GM18499 (cell line): Measurements from ENCODE around the gene TRIP4.
"Not testable (repeated sequence)": the region's sequence is repeated elsewhere in the genome, so short reads cannot be mapped to it uniquely, and the experiment has no call there.

Experiments used
- ATAC-seq: cut with Tn5 transposase; IDR thresholded peaks from one replicate; pipeline ENCODE4 v1.9.1; 2021; ENCODE audit warnings: moderate number of reproducible peaks; ENCODE audit not compliant: insufficient read depth, unreplicated experiment

The TRIP4 gene

GRCh38 chr15:64387562-64388168 is at the start of gene TRIP4:
Gene TRIP4 (plus strand): TSS chr15:64387836. CDS start chr15:64387864, 28 bp downstream.
- ATAC-seq, result peak; percentile 84

DNA sequence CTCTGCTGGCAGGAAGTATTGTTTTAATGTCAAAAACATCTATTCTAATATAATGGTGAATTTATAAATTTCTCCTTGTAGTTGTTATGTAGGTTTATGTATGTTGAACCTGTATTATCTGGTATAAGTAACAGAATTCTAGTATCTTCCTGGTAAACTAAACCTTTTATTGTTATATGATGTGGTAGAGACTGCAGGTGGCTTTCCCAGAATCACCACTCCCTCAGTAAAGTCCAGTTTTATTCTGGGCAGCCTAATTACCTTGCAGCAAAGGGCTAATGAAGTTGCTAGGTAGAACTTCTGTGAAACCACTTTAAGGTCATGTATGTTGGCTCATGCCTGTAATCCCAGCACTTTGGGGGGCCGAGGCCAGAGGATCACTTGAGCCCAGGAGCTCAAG is 47.3 kb upstream of the TRIP4 start:
- ATAC-seq, result no peak

DNA sequence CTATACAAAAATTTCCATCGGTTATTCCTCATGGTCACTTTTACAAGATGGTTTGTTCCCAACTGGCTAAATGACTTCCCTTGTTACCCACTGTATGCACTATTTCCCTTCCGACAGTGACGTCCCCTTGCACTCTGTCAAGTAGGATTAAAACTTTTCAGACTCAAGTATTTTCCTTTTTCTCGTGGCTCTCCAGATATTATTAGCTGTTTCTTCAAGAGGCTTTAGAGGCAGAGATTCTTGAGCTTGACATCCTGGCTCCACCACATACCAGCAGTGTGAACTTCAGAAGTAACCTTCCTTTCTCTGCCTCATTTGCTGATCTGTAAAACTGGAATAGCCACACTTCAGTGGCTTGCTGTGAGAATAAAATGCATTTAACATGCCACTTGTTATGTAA is 45.7 kb upstream of the TRIP4 start:
- no peak for ATAC-seq

GRCh38 chr15:64343222-64343621 is 44.4 kb upstream of the TRIP4 start:
- ATAC-seq, result no peak

DNA sequence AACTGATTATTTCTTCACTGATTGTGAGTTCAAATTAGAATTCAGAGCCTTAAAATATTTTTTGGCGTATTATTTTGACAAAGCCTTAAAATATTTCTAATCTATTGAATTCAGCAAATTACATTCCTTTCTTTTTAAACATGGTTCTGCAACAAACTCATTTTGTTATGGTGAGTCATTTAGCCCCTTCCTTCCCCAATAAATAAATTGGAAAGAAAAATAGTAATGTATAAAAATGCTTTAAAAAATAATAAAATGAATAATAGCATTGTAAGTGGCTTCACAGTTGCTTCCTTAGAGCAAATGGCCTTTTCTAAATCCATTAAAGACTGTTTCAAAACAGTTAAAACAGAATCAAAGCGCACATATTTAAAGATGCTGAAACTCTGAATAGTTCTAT is 43.8 kb upstream of the TRIP4 start:
- ATAC-seq, result no peak

- no peak for ATAC-seq
Observed at GRCh38 chr15:64344651-64345294, 42.9 kb upstream of the TRIP4 start.

DNA sequence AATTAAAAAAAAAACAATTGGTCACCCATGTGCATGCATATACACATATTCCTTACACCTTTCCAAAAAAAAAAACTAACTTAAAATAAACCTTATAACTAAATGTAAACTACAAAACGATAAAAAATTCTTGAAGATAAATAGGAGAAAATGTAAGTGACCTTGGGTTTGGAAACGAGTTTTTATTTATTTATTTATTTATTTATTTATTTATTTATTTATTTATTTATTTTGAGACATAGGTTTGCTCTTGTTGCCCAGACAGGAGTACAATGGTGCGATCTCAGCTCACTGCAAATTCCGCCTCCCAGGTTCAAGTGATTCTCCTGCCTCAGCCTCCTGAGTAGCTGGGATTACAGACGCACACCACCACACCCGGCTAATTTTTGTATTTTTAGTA is 41.4 kb upstream of the TRIP4 start:
- not testable (repeated sequence) for ATAC-seq

- no peak for ATAC-seq
Observed at GRCh38 chr15:64348455-64348854, 39.2 kb upstream of the TRIP4 start.

DNA sequence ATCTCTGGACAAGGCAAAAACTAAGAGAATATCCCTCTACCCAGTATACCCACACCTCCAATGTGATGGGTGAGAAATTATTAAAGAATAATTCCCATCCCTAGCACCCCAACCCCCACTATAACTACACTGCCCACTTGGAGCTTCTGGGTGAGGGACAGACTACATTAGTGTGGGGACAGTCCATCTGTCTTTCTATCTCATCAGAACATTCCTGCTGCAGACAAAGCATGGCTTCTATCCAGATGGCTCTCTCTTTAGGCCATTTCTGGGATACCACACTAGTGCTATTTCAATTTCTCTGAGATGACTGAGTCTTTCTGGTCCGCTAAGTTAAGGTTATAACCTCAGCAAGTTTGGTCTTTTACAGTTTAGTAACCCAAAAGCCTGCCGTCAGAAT is 38.3 kb upstream of the TRIP4 start:
- ATAC-seq, result no peak

DNA sequence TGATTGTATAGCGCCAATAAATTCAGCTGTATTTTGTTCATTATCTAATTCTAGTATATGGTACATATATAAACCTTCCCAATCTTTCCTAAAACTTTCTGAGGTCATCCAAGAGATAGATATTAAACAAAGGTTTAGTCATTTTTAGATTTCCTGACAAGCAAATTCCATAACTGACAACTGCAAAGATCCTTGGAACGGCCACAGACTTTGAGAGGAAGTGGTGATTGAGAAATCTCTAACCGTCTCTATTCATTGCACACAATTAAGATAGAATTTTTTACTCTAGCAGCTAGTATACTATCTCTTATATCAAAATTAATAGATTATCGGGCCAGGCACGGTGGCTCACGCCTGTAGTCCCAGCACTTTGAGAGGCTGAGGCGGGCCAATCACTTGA is 36.4 kb upstream of the TRIP4 start:
- ATAC-seq, result no peak

- no peak for ATAC-seq
Observed at GRCh38 chr15:64354688-64355344, 32.8 kb upstream of the TRIP4 start.

DNA sequence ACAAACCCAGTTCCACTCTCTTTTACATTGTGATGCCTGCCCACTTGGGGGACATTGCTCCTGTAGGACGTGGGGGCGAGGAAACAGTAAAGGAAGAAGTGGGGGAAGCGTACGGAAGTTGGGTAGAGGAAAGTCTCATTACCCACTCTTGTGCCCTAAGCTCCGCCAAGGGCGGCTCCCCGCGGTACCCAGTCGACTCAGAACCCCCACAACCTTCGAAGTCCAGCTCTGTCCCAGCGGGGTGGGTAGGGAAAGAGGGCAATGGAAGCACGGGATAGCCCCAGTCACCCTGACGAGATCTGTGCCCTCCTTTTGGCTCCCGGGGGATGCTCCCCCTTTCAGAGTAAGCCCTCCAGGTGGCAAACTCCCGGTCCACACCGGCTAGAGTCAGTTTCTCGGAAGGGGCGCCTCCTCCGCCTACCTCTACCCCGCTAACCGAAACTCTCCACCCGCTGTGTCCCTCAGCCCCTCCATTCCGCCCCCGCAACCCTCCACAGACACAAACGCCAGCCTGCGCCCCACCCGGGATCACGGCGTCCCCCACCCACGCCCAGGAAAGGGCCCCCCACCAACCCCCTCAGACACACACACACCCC is 32.2 kb upstream of the TRIP4 start:
- no peak for ATAC-seq

DNA sequence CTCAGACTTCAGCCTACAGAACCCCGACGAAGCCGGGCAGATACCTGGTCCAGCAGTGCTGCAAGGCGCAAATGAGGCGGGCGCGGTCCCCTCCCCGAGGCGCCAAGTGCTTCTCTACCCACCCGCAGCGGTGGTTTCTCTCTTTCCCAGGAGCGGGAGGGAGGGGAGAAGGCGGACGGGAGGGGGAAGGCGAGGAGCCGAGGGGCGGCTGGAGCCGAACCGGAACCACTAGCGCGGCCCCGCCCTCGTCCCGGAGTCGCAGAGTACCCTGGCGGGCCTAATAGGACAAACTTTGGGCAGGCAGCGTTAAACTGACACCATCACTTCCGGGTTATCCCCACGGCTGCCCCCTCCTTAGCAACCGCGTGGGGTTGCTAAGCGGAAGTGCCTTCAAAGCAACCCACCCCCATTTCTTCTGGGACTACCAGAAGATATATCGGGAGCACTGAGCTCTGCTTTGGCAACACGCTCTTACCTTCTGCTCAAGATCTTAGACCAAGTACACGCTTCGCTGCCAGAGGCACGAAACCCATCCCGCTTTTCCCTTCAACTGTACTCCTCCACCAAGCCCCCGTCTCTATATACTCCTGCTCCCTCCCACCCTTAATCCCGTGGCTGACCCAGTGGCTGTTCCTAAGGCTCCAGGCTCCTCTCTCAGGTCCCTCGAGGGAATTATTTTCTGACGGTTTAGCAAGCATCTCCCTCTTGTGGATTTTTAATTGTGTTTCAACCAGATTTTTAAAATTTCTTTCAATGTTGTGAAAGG is 31.5 kb upstream of the TRIP4 start, which contains the start of gene CSNK1G1:
TSS of gene CSNK1G1 (minus strand) at position 230 of the 766 bp plus-strand sequence. CDS start 55,674 bp downstream, outside the sequence.
- ATAC-seq, result no peak

GRCh38 chr15:64356710-64357040 is 31.0 kb upstream of the TRIP4 start:
- no peak for ATAC-seq

DNA sequence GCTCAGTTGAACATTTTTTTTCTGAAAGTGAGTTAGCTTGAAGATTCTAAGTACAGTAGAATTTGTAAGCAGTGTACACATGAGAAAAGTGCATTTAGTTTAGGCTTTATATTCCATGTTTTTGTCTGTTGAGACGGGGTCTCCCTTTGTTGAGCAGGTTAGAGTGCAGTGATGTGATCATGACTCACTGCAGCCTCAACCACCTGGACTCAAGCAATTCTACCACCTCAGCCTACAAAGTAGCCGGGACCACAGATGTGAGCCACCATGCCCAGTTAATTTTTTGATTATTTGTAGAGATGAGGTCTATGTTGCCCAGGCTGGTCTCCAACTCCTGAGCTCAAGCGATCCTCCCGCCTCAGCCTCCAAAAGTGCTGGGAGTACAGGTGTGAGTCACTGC is 26.4 kb upstream of the TRIP4 start:
- no peak for ATAC-seq

GRCh38 chr15:64369078-64369607 is 18.5 kb upstream of the TRIP4 start:
- ATAC-seq, result no peak

DNA sequence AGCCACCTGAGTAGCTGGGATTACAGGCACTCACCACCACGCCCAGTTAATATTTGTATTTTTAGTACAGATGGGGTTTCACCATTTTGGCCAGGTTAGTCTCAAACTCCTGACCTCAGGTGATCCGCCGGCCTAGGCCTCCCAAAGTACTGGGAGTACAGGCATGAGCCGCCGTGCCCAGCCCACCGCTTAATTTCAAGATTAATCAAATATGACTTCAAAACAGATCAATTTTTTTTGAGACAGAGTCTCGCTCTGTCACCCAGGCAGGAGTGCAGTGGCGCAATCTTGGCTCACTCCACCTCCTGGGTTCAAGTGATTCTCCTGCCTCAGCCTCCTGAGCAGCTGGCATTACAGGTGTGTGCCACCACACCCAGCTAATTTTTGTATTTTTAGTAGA is 16.3 kb upstream of the TRIP4 start:
- not testable (repeated sequence) for ATAC-seq

DNA sequence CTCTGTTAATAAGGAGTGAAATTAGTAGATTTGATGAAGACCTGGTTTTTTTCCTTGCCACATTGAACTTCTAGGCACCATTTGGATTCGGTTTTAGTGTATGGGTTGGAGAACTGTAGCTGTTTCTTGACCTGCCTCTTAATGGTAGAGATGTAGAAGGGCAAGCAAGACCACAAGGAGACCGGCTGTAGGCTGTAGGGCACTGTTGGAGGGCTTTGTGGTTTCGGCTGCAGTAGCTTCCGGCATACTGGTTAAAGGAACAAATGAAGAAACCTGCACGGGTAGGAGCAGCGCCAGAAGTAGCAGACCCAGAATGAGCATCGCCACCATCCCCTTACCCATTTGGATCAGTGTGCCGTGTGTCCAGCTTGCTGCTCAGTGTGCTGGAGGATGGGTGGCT is 14.3 kb upstream of the TRIP4 start:
- no peak for ATAC-seq

DNA sequence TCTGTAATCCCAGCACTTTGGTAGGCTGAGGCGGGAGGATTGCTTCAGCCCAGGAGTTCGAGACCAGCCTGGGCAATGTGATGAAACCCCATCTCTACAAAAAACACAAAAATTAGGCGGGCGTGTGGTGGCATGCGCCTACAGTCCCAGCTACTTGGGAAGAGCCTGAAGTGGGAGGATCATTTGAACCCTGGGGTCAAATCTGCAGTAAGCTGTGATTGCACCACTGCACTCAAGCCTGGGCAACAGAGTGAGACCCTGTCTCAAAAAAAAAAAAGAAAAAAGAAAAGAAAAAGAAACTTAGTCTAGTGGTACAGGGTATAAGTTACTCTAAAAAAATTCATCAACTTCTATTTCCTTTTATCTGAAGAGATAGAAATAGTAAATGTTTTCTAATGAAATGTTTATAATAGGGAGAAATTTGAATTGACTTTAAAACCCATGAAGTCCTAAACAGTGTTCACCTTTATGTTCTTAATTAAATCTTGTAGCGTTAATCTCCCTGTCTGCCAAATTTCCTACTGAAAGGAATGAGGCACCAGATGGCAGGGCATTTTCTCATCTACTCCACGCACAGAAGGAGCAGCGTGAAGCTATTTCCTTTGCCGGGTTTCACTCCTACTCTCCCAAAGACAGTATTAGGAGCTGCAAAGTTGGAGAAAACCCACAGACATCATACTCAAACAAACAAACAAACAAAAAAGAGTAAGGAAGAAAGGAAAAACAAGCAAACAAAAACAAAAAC is 8.2 kb upstream of the TRIP4 start:
- ATAC-seq, result no peak
